HG03135 (cell line): ENCODE data around the gene TNFRSF25.
"Not testable (repeated sequence)": the region's sequence is repeated elsewhere in the genome, so short reads cannot be mapped to it uniquely, and the experiment has no call there.

ENCODE experiments used
- ATAC-seq: cut with Tn5 transposase; IDR thresholded peaks from one replicate; pipeline ENCODE4 v1.9.1; 2021; ENCODE audit warnings: mild to moderate bottlenecking, moderate library complexity; ENCODE audit not compliant: unreplicated experiment

TNFRSF25 gene

GRCh38 chr1:6502000-6502891 is 36.3 kb upstream of the TNFRSF25 start:
- no peak for ATAC-seq

GRCh38 chr1:6501279-6501813 is 35.4 kb upstream of the TNFRSF25 start:
- no peak for ATAC-seq

GRCh38 chr1:6500544-6501278 is 34.7 kb upstream of the TNFRSF25 start:
- ATAC-seq = no peak

- ATAC-seq = no peak
Observed at GRCh38 chr1:6499296-6499695, 33.3 kb upstream of the TNFRSF25 start.

- no peak for ATAC-seq
Observed at GRCh38 chr1:6498576-6499111, 32.7 kb upstream of the TNFRSF25 start.

GRCh38 chr1:6497867-6498575 is 32.0 kb upstream of the TNFRSF25 start:
- ATAC-seq = no peak

GRCh38 chr1:6497215-6497866 is 31.4 kb upstream of the TNFRSF25 start:
- no peak for ATAC-seq

GRCh38 chr1:6496890-6497214 is 30.9 kb upstream of the TNFRSF25 start:
- no peak for ATAC-seq

- ATAC-seq = no peak
Observed at GRCh38 chr1:6496365-6496721, 30.4 kb upstream of the TNFRSF25 start.

- ATAC-seq = no peak
Observed at GRCh38 chr1:6495540-6496364, 29.8 kb upstream of the TNFRSF25 start.

GRCh38 chr1:6495041-6495441 is 29.1 kb upstream of the TNFRSF25 start:
- ATAC-seq = no peak

- no peak for ATAC-seq
Observed at GRCh38 chr1:6494627-6495026, 28.7 kb upstream of the TNFRSF25 start.

- not testable (repeated sequence) for ATAC-seq
Observed at GRCh38 chr1:6493834-6494223, 27.9 kb upstream of the TNFRSF25 start.

- no peak for ATAC-seq
Observed at GRCh38 chr1:6491966-6492365, 26.0 kb upstream of the TNFRSF25 start.

GRCh38 chr1:6491480-6491962 is 25.5 kb upstream of the TNFRSF25 start, which contains the start of gene PLEKHG5:
TSS of gene PLEKHG5 (minus strand) at chr1:6491667. CDS start at chr1:6477571, 14,096 bp downstream.
- no peak for ATAC-seq

GRCh38 chr1:6491081-6491449 is 25.1 kb upstream of the TNFRSF25 start:
- ATAC-seq = no peak

- peak; percentile 53 for ATAC-seq
Observed at GRCh38 chr1:6490181-6491080, 24.5 kb upstream of the TNFRSF25 start.

GRCh38 chr1:6489799-6490180 is 23.8 kb upstream of the TNFRSF25 start:
- ATAC-seq = peak; percentile 46

- no peak for ATAC-seq
Observed at GRCh38 chr1:6489383-6489765, 23.4 kb upstream of the TNFRSF25 start.
